Gastrocnemius medialis (tissue), 4 donors: ENCODE data around the gene MAPK1.

Source experiments
- POLR2A ChIP-seq, 2 donors: fragments of 450-650 bp; IDR thresholded peaks; one replicate each; pipeline ENCODE4 v1.6.1; 2017; ENCODE audit warnings: antibody characterized with exemption in 2 of 2, mild to moderate bottlenecking in 2 of 2, moderate library complexity in 2 of 2
- TF ChIP-seq, protein P1 (sequence below), 5 experiments: fragments of 450-650 bp in 3 of 5; fragments of 200-600 bp in 2 of 5; sonication (generic) in 2 of 5; IDR thresholded peaks in 4 of 5; conservative IDR thresholded peaks in 1 of 5; 1 replicate in 4 of 5; 2 replicates in 1 of 5; pipeline ENCODE4 v1.5.1; 2016 to 2019; ENCODE audit warnings: antibody characterized with exemption in 5 of 5, mild to moderate bottlenecking in 3 of 5, moderate library complexity in 3 of 5

DNA sequence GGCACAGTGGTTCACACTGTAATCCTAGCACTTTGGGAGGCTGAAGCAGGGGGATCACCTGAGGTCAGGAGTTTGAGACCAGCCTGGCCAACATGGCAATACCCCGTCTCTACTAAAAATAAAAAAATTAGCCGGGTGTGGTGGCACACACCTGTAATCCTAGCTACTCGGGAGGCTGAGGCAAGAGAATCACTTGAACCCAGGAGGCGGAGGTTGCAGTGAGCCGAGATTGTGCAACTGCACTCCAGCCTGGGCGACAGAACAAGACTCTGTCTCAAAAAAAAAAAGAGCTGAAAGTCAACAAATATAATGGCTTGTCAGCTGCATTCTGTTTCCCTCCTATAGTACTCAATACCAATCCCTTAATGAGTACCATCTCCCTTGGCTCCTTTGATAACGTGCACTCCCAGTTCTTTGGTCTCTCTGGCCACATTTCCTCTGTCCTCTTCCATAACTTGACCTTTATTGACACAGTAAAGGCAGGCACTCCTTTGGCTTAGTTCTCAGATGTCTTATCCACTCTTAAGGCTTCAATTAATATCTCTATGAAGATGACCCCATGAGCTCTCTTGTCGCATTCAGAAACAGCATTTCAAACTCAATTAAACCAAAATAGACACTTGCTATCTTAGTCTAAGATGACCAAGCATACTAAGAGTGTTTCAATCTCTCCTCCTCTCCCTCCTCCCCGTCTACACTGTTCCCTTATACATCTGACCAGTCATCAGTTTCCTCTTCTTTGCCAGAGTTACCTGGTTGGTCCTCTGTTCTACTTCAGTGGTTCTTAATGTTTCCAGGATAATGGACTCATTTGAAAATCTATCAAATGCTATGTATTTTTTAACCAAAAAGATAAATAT lies 4.8 kb downstream of the MAPK1 start:
- TF ChIP-seq POLR2A (IDR thresholded peaks at IDR 0.05), result no peak
- TF ChIP-seq, protein P1, sequence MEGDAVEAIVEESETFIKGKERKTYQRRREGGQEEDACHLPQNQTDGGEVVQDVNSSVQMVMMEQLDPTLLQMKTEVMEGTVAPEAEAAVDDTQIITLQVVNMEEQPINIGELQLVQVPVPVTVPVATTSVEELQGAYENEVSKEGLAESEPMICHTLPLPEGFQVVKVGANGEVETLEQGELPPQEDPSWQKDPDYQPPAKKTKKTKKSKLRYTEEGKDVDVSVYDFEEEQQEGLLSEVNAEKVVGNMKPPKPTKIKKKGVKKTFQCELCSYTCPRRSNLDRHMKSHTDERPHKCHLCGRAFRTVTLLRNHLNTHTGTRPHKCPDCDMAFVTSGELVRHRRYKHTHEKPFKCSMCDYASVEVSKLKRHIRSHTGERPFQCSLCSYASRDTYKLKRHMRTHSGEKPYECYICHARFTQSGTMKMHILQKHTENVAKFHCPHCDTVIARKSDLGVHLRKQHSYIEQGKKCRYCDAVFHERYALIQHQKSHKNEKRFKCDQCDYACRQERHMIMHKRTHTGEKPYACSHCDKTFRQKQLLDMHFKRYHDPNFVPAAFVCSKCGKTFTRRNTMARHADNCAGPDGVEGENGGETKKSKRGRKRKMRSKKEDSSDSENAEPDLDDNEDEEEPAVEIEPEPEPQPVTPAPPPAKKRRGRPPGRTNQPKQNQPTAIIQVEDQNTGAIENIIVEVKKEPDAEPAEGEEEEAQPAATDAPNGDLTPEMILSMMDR (IDR thresholded peaks at IDR 0.05 in 4 of 5, conservative IDR thresholded peaks at IDR 0.05 in 1 of 5), result no peak
